GOT3 (cell line): ENCODE measurements around the gene CPLX3.
"Not testable (repeated sequence)": the region's sequence is repeated elsewhere in the genome, so short reads cannot be mapped to it uniquely, and the experiment has no call there.

Experiments used
- DNase-seq: peaks from one replicate; lab custom pipeline; 2025; ENCODE audit warnings: mixed read lengths; lab: John Stamatoyannopoulos, UW

Gene CPLX3, protein sequence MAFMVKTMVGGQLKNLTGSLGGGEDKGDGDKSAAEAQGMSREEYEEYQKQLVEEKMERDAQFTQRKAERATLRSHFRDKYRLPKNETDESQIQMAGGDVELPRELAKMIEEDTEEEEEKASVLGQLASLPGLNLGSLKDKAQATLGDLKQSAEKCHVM

DNA sequence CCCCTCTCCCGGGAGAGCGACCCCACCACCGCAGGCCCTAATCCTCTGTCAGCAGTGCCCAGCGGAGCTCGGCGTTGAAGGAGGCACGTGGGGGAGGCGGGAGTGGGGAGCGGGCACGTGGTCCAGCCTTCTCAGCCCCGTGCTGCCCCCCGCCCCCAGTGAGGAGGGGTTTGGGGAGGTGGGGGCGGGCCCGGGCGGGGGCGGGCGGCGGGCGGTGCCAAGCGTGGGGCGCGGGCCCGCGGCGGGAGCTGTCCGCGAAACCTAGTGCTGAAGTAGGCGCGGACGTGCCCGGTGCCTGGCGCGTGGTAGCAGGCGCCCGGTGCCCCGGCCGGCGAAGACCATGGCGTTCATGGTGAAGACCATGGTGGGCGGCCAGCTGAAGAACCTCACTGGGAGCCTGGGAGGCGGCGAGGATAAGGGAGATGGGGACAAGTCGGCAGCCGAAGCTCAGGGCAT lies at the start of gene CPLX3:
TSS of gene CPLX3 (plus strand) at position 264 of the 456 bp plus-strand sequence. CDS start at position 341, 77 bp downstream.
- no peak for DNase-seq

DNA sequence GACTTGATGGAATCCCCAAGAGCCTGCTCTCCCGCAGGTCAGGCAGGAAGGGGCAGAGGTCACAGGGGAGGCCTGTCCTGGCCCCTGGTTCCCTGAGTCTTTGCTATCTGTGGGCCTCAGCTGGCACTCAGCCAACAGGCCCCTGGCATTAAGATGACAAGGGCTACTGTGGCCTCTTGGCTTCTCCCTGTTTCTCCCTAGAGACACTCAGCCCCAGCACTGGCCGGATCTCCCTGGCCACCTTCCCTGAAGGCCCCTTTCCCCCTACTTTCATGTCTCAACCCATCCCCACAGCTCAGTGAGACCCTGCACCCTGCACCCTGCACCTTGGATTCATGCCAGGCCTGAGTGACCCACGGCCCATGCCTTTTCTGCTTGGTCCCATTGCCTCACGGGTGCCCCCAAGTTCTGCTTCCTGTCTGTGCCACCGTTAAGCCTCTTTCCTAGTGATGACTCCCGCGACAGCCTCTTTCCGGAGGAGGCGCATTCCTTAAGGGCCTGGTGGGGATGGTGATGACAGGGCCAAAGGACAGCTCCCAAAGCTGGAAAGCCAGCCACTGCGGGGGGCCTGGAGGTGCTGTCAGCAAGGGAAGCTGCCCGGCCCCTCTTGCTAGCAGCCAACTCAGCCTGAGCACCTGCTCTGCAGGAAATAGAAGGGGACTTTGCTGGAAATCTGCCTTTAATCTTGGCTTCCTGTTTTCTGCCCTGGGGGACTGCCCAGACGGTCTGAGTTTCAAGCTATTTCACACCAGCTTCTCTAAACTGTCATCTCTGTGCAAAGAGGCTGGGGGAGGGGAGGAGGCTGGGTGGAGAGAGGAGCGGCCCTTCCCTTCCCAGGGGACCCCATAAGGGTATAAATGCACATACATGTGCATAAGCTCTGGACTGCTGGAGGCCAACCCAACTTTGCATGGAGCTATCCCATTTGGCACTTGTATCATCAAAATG lies 49.3 kb upstream of the CPLX3 start:
- DNase-seq: no peak

DNA sequence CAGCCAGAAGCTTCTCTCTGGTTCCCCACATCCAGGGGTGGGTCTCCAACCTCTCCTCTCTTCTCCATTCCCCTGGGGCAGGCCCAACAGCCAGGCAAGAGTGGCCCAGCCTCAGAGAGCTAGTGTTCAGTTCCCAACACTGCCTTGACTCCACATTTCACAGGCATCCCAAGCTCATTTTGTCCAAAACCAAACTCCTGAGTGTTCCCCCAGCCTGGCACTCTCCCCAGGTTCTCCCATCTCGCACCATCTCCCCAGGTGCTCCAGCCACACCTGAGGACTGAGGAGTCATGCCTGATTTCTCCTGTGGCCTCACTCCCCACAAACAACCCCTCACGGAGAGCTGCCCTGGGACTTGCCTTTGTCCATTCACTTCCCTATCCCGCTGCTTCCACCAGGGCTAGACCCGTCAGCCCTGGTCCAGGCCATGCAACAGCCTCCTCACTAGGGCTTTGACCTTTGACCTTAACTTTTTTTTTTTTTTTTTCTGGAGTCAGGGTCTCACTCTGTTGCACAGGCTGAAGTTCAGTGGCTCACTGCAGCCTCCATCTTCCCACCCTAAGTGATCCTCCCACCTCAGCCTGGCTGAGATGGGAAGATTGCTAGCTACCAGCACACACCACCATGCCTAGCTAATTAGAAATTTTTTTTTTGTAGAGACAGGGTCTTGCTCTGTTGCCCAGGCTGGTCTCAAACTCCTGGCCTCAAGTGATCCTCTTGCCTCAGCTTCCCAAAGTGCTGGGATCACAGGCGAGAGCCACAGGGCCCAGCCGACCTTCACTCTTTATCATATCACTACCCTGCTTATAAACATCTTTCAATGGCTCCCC lies 48.4 kb upstream of the CPLX3 start:
- DNase-seq: no peak

DNA sequence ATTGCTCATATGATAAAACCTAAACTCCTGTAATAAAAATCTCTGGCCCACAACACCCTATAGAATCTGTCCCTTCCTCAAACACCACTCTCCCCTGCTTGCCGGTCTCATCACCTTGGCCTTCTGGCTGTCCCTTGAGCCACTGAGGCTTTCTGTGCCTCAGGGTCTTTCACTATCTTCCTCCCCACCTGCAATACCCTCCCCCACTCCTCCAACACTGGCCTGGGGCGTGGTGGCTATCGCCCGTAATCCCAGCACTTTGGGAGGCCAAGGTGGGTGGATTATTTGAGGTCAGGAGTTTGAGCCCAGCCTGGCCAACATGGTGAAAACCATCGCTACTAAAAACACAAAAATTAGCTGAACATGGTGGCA lies 47.8 kb upstream of the CPLX3 start:
- DNase-seq: no peak

DNA sequence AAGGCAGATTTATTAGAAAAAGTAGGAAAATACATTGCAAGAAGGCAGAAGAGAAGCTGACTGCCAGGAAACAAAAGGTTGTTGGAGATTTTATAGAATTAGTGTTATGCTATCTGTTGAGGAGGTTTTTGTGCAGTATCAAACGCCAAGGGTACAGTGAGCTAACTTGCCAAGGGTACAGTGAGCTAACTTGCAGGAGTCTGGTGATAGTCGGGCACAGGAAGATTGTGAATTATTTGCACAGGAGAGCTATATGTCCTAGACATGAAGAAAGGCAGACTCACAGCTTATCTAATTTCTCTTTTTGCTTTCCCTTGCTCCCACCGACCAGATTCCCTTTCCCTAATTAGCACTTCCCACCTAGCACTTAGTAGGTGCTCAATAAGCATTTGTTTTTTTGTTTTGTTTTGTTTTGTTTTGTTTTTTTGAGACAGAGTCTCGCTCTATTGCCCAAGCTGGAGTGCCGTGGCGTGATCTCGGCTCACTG lies 47.2 kb upstream of the CPLX3 start:
- DNase-seq: no peak

DNA sequence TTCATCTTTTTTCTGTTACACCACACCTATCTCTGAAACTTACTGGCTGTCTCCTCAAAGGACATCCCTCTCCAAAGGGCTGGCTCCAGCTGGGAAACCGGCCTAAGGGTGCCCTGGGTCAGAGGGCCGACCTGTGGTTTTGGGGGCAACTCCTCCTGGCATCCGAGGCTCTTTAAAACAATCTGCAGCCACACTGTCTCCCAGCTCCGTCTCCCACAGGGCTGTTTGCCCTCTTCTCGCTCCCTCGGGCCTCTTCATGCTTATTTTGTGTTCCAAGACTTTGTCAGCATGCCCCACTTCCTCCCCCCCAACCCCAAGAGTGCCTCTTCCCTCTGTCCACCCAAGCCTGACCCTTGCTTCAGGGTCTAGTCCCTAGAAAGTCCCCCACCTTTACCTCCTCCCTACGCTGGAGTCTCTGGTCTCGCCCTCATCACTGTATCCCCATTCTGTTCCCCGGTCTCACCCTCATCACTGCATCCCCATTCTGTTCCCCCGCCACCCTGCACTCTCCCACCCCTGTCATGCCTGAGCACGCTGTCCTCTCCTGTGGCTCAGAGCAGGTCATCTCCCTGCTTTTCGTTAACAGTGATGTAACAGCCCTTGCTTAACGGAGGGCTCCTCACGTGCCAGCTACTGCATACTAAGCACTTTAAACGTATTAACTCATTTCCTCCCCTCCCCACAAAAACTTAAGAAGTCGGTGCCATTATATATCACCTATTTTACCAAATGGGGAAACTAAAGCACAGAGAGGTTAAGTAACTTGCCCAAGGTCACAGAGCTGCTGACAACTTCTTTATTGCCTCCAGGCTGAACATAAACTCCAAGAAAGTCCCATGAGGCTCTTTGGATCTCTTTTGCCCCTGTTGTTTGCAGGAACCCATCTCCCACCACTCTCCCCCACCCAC lies 45.6 kb upstream of the CPLX3 start:
- DNase-seq: no peak

DNA sequence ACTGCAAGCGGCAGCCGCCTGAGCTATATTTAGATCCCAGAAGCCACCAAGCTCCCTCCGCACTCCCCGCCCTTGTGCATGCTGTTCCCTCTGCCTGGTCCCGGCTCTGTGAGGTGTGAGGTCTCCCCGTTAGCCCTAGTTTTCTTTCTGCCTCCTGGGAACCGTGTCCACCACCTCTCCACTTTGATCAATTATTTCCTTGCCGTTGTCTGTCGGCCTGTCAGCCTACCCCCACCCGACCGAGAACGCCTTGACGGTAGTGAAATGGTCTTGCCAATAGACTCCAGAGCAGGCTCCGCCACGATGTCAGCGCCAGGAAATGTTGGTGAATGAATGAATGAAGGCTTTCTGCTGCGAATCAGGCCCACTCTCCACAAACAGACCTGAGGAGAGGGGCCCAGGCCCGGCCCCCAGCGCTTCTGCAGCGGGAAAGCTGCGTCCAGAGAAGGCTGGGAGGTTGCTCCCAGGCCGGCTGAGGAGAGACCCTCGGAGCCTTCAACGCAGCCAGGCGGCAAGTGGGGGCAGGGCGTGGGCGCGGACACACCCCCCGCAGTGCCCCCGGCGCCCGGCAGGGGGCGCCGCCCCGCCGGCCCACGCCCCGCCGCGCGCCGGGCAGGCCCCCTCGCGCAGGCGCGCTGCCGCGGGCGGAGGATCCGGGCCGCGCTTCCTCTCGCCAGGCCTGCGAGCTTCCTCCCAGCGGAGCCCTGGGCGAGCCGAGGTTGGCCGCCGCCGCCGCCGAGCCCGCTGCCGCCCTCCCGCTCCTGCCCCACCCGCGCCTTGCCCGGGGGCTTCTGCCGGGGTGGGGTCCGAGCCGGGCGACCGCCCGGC lies 44.8 kb upstream of the CPLX3 start, which contains the start of gene CSK:
TSS of gene CSK (plus strand) at position 650 of the 828 bp plus-strand sequence. CDS start 16,218 bp downstream, outside the sequence.
- peak; percentile 30 for DNase-seq

DNA sequence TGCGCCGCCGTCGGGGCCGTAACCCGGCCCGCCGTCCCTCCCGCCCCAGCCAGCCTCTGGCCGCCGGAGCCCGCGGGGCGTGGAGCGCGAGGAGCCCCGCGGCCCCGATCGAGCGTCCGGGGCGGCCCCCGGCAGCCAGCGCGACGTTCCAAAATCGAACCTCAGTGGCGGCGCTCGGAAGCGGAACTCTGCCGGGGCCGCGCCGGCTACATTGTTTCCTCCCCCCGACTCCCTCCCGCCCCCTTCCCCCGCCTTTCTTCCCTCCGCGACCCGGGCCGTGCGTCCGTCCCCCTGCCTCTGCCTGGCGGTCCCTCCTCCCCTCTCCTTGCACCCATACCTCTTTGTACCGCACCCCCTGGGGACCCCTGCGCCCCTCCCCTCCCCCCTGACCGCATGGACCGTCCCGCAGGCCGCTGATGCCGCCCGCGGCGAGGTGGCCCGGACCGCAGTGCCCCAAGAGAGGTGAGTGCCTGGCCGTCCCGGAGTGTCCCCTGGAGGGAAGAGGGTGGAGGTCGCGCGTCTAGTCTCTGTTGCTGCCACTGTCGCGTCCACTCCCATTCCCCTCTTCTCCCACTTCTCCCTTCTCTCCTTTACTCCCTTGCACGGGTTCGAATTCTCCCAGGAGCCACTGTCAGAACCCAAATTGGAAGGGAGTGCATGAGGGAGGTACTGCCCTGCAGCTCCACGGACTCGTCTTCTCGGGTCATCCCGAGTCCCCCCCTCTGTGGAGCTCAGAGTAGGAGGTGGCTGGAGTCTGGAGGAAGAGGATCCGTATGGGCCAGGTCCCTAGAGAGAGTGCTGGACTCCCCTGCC lies 44.0 kb upstream of the CPLX3 start:
- DNase-seq: no peak

DNA sequence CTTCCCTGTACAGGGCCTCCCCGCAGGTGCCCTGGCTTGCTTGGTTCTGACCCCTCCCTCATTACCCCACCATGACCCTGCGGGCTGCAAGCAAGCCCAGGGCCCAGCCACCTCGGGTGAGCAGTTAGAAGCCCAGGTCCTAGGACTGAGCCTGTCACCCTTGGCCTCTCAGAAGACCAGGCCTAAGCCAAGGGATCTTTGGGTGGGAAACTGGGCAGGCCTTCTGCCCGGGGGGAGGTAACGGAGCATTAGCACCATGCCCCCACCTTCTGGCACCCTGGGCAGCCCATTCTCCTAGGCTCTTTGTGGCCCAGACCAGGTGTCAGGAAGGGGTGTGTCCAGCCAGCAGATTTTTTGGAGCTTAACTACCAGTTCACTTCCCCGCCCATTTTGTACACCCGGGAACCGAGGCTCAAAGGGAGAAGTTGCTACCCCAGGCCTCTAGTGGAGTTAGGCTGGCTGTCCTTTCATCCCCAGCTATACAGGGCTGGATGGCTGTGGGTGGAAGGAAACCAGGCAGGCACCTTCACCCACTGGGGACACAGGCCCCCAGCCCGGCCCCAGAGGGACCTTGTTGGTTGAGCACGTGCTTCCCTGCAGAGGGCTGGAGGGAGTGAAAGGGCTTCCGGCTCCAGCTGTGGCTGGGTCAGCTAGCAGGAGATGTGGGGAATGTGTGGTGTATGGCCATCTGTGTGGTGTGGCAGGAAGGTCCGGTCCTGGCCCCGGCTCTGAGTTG lies 43.2 kb upstream of the CPLX3 start:
- DNase-seq: no peak

DNA sequence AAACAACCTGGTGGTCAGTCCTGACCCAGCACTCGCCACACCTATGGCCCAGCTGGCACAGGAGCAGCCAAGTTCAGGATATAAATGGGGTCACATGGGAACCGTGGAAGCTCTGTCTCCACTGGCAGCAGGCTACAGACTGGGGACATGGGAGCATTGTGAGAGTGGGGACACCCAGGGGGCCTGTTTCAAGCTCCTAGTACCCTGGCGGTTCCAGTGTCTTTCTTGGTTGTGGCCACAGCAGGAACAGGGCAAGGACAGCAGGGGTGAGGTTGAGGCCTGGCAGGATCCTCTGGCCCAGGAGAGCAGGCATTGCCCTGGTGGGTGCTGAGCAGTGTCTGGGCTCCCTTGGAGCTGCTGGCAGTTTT lies 42.6 kb upstream of the CPLX3 start:
- DNase-seq: no peak

DNA sequence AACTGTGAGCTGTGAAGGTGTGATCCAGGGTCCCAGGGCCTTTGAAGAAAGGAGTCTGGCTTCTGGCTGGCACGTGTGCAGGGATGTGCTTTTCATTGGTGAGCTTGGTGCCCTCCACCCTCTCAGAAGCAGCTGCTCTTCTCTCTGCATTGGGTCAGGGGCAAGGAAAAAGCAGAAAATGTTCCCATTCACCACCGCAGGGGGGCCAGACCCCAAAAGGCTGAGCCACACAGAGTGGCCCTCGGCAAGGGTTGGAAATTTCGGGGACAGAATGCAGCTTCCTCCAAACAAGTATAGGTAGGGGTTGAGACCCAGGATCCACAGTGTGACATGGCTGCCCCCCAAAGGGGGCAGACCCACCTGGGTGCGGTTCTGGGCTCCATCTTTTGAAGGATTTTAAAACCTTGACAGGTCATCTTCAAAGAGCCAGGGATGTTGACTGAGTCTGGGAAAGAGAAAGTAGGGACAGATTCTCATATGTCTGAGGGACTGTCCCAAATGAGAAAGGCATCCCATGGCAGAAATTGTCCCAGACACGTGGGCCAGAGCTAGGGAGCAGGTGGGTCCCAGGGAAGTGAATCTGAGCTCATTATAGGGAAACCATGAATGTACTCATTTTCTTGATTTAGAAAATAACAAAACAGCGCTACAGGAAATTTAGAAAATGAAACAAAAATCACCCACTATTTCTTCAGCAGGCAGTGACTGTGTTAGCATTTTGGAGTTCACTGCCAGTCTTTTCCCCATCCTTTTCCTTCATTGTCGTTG lies 41.8 kb upstream of the CPLX3 start:
- DNase-seq: no peak

DNA sequence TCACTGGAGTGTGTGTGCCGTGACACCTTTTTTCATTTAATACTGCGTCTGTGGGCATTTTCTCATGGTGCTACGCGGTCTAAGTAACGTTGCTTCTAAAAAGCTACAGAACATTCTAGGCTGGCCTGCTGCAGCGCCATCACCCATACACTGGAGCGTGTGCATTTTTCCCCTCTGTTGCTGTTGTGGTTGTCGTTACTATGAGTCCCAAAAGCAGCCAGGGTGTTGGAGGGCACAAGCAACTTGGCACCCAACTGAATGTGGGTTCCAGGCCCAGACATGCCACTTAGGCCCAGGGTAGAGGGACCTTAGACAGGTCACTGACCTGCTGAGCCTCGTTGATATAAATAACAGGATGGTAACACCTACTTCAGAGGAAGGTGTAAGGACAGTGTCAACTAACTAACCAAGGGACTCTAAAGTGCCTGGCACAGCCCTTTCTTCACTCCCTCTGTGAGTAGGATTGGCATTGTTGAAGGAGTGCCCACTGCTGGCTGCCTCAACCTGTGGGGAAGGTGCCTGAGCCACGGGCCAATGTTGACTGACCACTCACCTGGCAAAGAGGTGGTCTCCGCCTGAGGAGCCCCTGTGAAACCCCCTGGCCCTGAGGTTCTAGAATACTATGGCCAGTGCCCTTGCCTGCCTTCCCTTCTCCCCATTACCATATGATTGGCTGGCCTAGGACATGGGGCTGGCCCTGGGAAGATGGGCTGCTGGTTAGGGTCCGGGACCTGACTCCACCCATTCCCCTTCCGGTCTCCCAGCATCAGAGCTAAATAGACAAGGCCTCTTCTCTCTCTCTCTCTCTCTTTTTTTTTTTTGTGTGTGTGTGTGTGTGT lies 41.0 kb upstream of the CPLX3 start:
- no peak for DNase-seq

DNA sequence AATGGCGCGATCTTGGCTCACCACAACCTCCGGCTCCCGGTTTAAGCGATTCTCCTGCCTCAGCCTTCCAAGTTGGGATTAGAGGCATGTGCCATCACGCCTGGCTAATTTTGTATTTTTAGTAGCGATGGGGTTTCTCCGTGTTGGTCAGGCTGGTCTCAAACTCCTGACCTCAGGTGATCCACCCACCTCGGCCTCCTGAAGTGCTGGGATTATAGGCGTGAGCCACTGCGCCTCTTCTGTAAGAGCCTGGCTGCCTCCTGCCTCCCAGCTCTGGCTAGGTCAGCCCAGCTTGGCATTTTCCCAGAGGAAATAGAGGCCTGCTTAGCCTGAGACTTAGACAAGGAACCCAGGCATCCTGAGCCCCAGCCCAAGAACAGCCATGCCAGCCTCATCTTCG lies 40.3 kb upstream of the CPLX3 start:
- DNase-seq: not testable (repeated sequence)

DNA sequence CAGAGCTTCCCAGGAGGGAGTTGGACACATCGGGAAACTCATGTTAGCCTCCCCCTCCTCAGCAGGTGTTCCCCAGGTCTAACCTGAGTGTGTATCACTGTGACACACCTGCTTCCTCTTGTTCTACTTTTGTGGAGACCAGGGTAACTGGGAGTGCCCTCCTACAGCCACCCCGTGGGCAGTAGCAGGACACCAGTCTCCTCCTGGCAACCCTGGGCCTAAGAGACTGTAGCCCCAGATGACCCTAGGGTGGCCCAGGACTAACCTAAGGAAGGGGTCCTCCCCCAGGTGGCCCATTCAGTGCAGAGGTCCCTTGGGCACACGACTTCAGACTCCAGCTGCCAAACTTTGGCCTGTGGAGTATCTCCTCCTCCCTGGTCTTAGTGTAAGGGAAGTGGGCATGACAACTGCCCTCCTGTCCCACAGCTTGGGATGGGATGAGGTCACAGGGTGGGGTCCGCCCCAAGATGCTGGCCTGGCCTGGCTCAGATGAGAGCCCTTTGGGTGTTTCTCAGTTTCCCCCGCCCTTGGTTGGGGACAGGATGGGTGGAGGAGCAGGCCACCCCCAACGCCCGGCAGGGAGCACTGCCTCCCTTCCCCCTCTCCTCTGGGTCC lies 39.8 kb upstream of the CPLX3 start:
- DNase-seq: no peak

DNA sequence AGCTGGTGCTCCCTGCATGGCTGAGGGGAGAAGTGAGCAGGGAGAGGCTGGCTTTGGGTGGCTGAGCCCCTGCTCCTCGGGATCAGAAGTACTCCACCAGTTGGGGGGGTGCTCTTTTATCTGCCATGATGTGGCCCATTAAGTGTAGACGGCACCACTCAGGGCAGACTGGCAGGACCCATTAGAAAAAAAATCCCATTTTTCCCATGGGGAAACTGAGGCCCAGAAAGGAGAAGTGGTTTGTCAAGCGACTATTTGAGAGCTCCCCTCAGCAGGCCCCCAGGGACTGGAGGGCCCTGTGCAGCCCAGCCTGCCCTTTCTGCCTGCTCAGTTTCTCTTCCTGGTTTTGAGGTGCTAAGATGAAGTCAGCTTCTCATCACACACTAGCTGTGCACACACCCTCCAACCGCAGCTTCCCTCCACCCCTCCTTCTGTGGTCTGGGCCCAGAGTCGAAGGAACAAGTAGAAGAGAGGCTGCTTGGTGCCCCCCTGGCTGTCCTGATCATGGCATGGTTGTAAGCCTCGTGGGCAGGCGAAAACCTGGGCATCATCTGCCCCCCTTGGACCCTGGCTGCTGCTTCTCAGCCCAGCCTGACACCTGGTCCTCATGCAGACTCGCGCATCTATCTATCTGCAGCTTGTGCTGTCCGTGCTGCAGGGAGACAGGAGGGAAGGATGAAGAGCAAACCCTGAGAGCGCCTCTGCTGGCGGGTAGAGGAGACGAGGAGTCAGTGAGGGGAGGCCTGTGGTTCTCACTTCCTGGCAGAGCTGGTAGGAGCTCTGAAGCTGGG lies 39.0 kb upstream of the CPLX3 start:
- DNase-seq: no peak
